Measurements from ENCODE around the gene PAK6.

The PAK6 gene

GRCh38 chr15:40310001-40310959 is 71.4 kb downstream of the PAK6 start:
- DNase-seq (ENCODE audit: low read depth in 2 of 2) = no peak

GRCh38 chr15:40310993-40311392 is 72.1 kb downstream of the PAK6 start:
- DNase-seq (ENCODE audit: low read depth in 2 of 2) = no peak

GRCh38 chr15:40312370-40313158 is 73.7 kb downstream of the PAK6 start:
- DNase-seq (ENCODE audit: low read depth in 2 of 2) = no peak

GRCh38 chr15:40313531-40314398 is 74.9 kb downstream of the PAK6 start:
- DNase-seq (ENCODE audit: low read depth in 2 of 2) = no peak

- no peak for DNase-seq (ENCODE audit: low read depth in 2 of 2)
These were observed 75.9 kb downstream of the PAK6 start for GRCh38 chr15:40314723-40315276.

- no peak for DNase-seq (ENCODE audit: low read depth in 2 of 2)
These were observed 78.1 kb downstream of the PAK6 start for GRCh38 chr15:40316931-40317330.

GRCh38 chr15:40317580-40317979 is 78.7 kb downstream of the PAK6 start:
- DNase-seq (ENCODE audit: low read depth in 2 of 2) = no peak

- DNase-seq (ENCODE audit: low read depth in 2 of 2) = no peak
These were observed 81.5 kb downstream of the PAK6 start for GRCh38 chr15:40320409-40320808.

- no peak for DNase-seq (ENCODE audit: low read depth in 2 of 2)
These were observed 82.1 kb downstream of the PAK6 start for GRCh38 chr15:40320931-40321371.

GRCh38 chr15:40322531-40323238 is 83.8 kb downstream of the PAK6 start:
- DNase-seq (ENCODE audit: low read depth in 2 of 2) = no peak

GRCh38 chr15:40323239-40323952 is 84.5 kb downstream of the PAK6 start, which contains the start of gene INAFM2:
Gene INAFM2, plus strand, starts transcription at chr15:40323692. Its CDS starts 364 bp downstream, at chr15:40324056.
- DNase-seq (ENCODE audit: low read depth in 2 of 2) = peak; percentile 85 to 88

- DNase-seq (ENCODE audit: low read depth in 2 of 2) = no peak
These were observed 85.4 kb downstream of the PAK6 start for GRCh38 chr15:40323953-40324937.

- DNase-seq (ENCODE audit: low read depth in 2 of 2) = no peak
These were observed 86.3 kb downstream of the PAK6 start for GRCh38 chr15:40325188-40325587.

- DNase-seq (ENCODE audit: low read depth in 2 of 2) = no peak
These were observed 86.8 kb downstream of the PAK6 start for GRCh38 chr15:40325700-40326099.

Data from stimulated activated CD8-positive, alpha-beta memory T cell treated with anti-CD3 and anti-CD28 coated beads, Interleukin-7, amount 100 ng/mL, for 1 hour (primary cell).